ENCODE data around the gene DDIAS.

The DDIAS gene

DNA sequence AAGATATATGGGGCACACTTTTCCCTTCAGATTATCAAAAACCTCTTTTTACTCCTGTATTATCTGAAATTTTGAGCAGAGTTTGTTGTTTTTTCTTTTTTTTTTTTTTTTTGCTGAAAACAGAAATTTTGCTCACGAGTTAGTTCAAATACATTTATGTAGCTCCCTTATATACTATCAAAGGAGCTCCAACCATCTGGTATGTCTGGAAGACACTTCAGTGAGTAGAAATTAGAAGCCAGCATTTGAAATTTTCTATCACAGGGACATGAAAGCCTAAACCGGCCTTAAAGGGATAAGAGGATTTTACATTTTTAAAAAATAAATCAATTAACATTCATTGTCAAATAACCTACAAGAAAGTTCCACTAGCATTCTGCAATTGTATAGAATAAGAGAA lies 73.3 kb downstream of the DDIAS start:
- no peak for DNase-seq

DNA sequence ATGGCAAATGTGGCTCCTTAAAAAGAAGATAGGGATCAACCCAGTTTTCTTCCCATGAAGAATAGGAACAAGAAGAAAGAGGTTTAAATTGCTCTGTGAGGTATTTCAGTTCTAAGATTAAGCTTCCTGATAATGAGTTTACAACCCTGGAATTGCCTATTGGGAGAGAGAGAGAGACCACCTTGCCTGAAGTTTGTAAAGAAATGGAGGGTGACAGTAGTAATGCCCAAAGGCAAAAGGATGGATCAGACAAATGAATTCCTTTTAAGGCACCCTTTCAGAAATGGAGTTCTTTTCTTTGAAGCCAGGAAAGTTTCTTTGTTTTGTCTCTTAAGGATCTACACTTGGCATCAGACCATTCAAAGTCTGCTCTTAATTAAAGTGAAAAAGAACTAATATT lies 74.3 kb downstream of the DDIAS start:
- no peak for DNase-seq

DNA sequence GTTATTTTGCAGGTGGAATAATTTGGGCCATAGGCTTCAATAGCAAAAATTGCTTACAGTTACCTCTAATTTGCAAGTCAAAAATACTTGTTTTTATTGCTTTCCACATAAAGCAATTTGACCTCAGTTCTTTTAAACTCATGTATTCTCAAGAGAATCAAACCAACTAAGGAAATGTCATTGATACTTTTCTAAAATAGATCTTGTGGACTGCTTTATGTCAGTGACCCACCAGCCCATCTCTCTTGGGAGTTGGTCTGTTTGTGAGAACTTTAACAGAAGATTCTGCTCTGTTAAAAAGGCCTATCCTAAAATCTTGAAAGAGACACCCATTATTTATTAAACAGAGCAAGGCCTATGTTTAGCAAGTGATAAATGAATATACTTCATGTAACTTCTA lies 75.2 kb downstream of the DDIAS start:
- DNase-seq, result no peak

DNA sequence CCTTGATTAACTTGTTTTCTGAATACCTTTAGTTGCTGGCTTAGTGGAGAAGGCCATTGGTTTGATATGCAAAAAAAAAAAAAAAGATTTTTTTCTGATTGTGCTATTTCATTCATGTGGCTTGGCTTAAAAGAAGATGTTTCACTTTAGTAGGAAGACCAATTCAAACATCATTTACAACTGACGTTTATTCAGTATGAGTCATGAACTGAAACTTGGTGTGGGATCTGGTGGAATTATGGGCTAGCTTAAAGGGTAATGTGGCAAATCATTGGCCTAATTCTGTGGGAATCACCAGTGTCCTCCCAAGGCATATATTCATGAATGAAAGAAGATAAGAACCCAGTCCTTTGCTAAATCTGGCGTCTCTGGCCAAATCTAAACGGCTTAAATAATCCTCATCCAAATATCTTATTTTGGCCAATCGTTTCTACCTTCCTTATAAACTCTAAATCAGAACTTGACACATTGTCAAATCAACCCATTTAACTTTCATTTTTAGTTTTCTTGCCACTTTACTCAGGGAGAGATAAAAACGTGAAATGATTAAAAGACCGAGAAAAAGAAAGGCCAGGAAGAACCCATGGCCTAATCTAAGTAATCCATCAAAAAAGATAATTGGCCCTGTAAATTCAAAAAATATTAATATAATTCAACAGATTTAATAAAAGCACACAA lies 77.0 kb downstream of the DDIAS start:
- no peak for DNase-seq

DNA sequence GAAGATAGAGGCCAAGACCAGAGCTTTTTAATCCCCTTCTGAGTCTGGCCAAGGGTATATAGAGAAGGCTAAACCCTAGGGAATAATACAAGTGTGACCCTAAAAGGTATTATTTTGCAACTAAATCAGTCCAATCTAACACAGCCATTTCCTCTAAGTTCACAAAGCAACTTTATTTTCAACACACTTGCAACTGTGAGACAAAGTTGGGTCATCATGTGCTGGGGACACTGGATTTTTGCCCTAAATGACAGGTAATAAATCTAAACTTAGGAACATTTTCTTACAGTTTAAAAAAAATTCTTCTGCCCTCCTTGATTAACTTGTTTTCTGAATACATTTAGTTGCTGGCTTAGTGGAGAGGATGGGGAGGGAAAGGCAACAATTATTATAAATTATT lies 78.3 kb downstream of the DDIAS start:
- DNase-seq, result no peak

DNA sequence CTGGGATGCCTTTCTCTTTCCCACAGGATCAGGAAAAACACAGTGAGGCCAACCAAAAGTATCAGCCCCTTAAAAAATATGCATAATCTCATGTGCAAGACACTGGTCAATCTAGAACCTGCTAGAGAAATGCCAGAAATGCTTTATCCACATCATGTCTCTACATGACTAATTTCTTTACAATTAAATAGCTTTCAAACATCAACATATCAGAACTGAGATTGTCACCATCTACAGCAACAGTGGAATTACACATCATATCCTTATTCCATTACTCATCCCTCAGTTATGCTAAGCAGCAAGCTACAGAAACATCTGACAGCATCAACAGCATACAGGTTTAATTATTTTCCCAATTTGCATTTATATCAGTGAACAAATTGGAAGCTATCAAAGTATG lies 78.8 kb downstream of the DDIAS start:
- DNase-seq, result no peak

DNA sequence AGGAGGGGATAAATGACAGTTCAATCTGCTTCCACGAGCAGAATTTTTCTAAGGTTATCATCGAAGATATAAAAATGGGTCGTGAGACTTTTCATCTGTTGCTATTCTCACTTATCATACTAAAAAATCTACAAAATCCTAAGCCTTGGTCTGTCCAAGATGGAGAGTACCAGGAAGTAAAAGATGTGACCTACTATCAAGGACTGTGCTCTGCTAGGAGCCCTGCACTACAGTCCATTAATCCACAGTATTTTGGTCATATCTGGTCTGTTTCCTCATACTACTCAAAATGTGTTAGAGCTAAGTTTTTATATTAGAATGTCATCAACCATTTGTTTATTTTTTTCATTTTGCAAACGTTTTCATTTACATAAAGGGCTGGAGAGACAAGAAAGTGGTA lies 79.4 kb downstream of the DDIAS start:
- DNase-seq, result no peak

DNA sequence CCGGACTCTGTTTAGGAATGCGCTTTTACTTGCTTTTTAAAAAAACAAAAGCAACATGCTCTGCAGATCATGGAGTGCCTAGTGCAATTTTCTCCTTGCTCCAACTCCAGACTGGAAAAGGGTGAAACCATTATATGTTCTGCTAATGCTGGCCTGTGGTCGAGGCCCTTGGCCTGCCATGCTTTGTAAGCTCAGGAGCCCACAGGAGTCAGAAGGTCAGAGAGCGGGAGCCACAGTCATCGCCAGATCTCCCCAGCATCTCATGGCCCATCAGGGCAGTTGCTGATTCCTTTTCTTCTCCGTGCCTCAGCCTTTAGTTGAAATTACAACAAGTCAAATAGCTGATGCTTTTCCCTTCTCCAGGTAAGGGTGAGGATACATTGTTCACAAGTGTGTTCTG lies 80.3 kb downstream of the DDIAS start:
- no peak for DNase-seq

Data from femur (tissue), 1 donor.